GM12891 (cell line): ENCODE results near the gene ERO1B.

Experiments used
- DNase-seq: peaks from one replicate; pipeline ENCODE4 v3.0.0; 2011; ENCODE audit warnings: low spot score; ENCODE audit not compliant: insufficient read length
- FAIRE-seq: peaks from 2 replicates; lab custom pipeline; 2011; peaks lifted over from hg19 to GRCh38; lab: Jason Lieb, UNC
- PAX5 ChIP-seq: IDR thresholded peaks from 2 replicates; pipeline ENCODE4 v1.6.1; 2011; ENCODE audit warnings: low read length, moderate library complexity, mild to moderate bottlenecking; ENCODE audit not compliant: insufficient read depth, severe bottlenecking
- POLR2A ChIP-seq: IDR thresholded peaks from 2 replicates; pipeline ENCODE4 v1.6.1; 2011; ENCODE audit warnings: low read depth, low read length, control low read depth
- POLR2AphosphoS5 ChIP-seq: IDR thresholded peaks from 2 replicates; pipeline ENCODE4 v1.6.1; 2011; ENCODE audit warnings: low read depth, low read length, control low read depth
- POU2F2 ChIP-seq: IDR thresholded peaks from 2 replicates; pipeline ENCODE4 v1.6.1; 2011; ENCODE audit warnings: low read depth, mild to moderate bottlenecking, control low read depth, low read length, moderate library complexity
- SPI1 ChIP-seq: IDR thresholded peaks from 2 replicates; pipeline ENCODE4 v1.6.1; 2011; ENCODE audit warnings: low read depth, low read length, control low read depth
- TAF1 ChIP-seq: IDR thresholded peaks from 2 replicates; pipeline ENCODE4 v1.6.1; 2011; ENCODE audit warnings: low read depth, low read length, control low read depth

ERO1B gene

GRCh38 chr1:236281198-236281653 lies 532 bp downstream of the ERO1B start:
- FAIRE-seq (no peak), DNase-seq (no peak)
- TF ChIP-seq POU2F2 (no peak), PAX5 (no peak), POLR2A (no peak), SPI1 (no peak), TAF1 (no peak), POLR2AphosphoS5 (no peak)

GRCh38 chr1:236280438-236281197 lies 1.1 kb downstream of the ERO1B start:
- TF ChIP-seq SPI1 (no peak), POLR2AphosphoS5 (0 out of 2 replicates have a peak, but pooled peaks have one; percentile 8)
- DNase-seq (no peak), FAIRE-seq (peak; percentile 83)

DNA sequence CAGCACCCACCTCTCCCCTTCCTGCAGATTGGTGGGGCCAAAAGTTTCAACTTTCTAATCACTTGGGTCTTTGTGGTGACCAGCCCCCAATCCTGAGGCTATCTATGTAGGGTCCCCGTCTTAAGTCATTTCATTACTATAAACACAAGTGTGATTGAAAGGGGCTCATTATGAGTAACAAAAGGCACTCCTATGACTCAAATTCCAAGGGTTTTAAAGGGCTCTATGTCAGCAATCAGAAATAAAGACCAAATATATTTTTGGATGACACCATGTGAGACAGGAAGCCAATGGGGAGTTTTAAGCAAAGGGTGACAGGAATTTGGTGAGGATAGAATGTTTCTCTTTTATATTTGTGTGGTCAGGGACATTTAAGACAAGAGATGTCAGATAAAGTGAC lies 6.2 kb downstream of the ERO1B start:
- DNase-seq (no peak), FAIRE-seq (peak; percentile 28)
- TF ChIP-seq POU2F2 (no peak), POLR2A (no peak), PAX5 (no peak), TAF1 (no peak), SPI1 (no peak), POLR2AphosphoS5 (no peak)

GRCh38 chr1:236275061-236275460 lies 6.7 kb downstream of the ERO1B start:
- DNase-seq (no peak), FAIRE-seq (no peak)
- no peak; the same call in 1 of the 2 replicates for TF ChIP-seq POLR2A

DNA sequence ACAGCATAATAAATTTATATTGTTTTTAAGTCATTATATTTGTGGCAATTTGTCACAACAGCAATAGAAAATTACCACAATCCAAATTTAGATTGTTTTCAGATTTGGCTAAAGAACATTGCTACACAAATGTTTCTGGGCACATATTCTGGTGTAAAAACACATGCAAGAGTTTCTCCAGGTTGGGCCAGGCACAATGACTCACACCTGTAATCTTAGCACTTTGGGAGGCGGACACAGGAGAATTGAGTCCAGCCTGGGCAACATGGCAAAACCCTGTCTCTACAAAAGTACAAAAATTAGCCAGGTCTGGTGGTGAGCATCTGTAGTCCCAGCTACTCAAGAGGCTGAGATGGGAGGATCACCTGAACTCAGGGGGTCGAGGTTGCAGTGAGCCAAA lies 8.4 kb downstream of the ERO1B start:
- DNase-seq (no peak), FAIRE-seq (peak; percentile 16)
- no peak for TF ChIP-seq POLR2AphosphoS5
- no peak for TF ChIP-seq POU2F2
- no peak for TF ChIP-seq POLR2A
- TF ChIP-seq SPI1 = no peak
- TF ChIP-seq TAF1 = no peak
- TF ChIP-seq PAX5 = no peak

DNA sequence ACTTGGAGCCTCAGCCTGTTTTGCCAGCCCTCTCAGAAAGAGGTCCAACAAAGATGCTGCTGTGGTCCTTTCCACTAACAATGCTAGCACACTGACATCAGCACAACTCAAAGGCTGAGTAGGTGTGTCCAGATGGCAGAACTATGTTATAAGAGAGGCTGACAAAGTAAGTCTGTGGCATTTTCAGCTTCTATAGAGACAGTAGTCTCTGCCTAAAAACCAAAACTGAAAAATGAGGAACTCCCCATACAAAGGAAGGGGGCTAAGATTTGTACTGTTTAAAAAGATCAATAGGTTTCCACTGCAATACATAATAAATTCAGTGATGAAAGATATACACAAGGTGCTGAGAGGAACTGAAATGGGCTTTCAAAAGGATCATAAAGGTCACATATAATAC lies 12.3 kb downstream of the ERO1B start:
- TF ChIP-seq SPI1 (peak; percentile 77), TAF1 (no peak)
- FAIRE-seq = peak; percentile 89
- no peak for DNase-seq

- DNase-seq (no peak), FAIRE-seq (no peak)
- no peak for TF ChIP-seq POLR2A
These were observed 19.9 kb downstream of the ERO1B start for GRCh38 chr1:236261898-236262297.

GRCh38 chr1:236261033-236261432 lies 20.7 kb downstream of the ERO1B start:
- TF ChIP-seq PAX5 = no peak
- no peak for TF ChIP-seq POLR2AphosphoS5
- no peak for TF ChIP-seq POLR2A
- no peak for TF ChIP-seq TAF1
- TF ChIP-seq POU2F2 = no peak
- no peak for TF ChIP-seq SPI1
- FAIRE-seq (no peak), DNase-seq (no peak)

- TF ChIP-seq SPI1 (no peak), PAX5 (no peak), POLR2A (no peak), TAF1 (no peak), POU2F2 (no peak), POLR2AphosphoS5 (no peak)
- DNase-seq = no peak
- FAIRE-seq = no peak
These were observed 22.7 kb downstream of the ERO1B start for GRCh38 chr1:236259043-236259442.

DNA sequence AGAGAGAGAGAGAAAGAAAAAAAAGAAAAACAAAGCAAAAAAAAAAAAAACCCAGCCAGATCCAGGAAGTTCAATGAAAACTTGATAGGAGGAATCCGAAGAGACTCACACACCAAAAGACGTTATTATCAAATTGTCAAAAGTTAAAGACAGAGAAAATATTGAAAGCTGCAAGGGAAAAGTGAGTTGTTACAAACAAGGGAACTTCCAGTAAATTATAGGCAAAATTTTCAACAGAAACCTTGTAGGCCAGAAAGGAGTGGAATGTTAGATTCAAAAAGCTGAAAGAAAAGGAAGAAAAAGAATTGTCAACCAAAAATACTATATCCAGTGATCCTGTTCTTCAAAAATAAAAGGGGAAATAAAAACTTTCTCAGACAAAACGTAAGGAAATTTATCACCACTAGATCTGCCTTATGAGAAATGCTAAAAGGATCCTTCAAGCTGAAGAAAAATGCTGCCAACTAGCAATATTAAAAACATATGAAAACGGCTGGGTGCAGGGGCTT lies 23.6 kb downstream of the ERO1B start:
- TF ChIP-seq POU2F2 (no peak), POLR2AphosphoS5 (no peak), SPI1 (no peak), PAX5 (no peak), POLR2A (no peak), TAF1 (no peak)
- FAIRE-seq = no peak

GRCh38 chr1:236257216-236257615 lies 24.5 kb downstream of the ERO1B start:
- FAIRE-seq (no peak), DNase-seq (no peak)
- TF ChIP-seq SPI1 (no peak), POU2F2 (no peak), POLR2AphosphoS5 (no peak), TAF1 (no peak), POLR2A (no peak), PAX5 (no peak)

More for the DNA sequence above, 23.6 kb downstream of the ERO1B start:
- DNase-seq = no peak
